Epithelial cell of proximal tubule (primary cell): ENCODE data around the gene UBTD1. TPM values are rescaled to one million over a fixed set of nuclear protein-coding genes. Genes with fewer than 3 reads are reported as not detected.

Experiments used
- DNase-seq: peaks from one replicate; pipeline ENCODE4 v3.0.0-alpha.2; 2011; ENCODE audit warnings: low read depth
- H3K4me3 ChIP-seq: 2 replicates; pipeline ENCODE4 v1.5.1; 2011; ENCODE audit warnings: low read depth, mild to moderate bottlenecking, low read length
- CTCF ChIP-seq: conservative IDR thresholded peaks from 2 replicates; pipeline ENCODE4 v1.5.1; 2012; ENCODE audit warnings: low read depth, mild to moderate bottlenecking, low read length
- total RNA-seq: library from RNA; depleted of rRNA; stranded (reverse); fragments of >200 nt; gene quantifications from 2 replicates; pipeline ENCODE4 v1.2.3, GENCODE V29; 2015

UBTD1 gene
- total RNA-seq, 1 donor from 2014 or later: 23.6 TPM

GRCh38 chr10:97546456-97547270 lies 47.9 kb downstream of the UBTD1 start:
- H3K4me3 ChIP-seq: no peak overlapping the region
- no peak for TF ChIP-seq CTCF
- DNase-seq: no peak

GRCh38 chr10:97547271-97547600 lies 48.5 kb downstream of the UBTD1 start:
- no peak overlapping the region for H3K4me3 ChIP-seq
- DNase-seq: no peak
- TF ChIP-seq CTCF: no peak

GRCh38 chr10:97547962-97548361 lies 49.2 kb downstream of the UBTD1 start:
- DNase-seq: no peak
- TF ChIP-seq CTCF: no peak
- no peak overlapping the region for H3K4me3 ChIP-seq

GRCh38 chr10:97548828-97549455 lies 50.2 kb downstream of the UBTD1 start:
- TF ChIP-seq CTCF: no peak
- no peak overlapping the region for H3K4me3 ChIP-seq
- no peak for DNase-seq

GRCh38 chr10:97549587-97550322 lies 51.0 kb downstream of the UBTD1 start:
- no peak overlapping the region for H3K4me3 ChIP-seq
- DNase-seq: no peak
- no peak for TF ChIP-seq CTCF

- no peak for DNase-seq
- no peak overlapping the region for H3K4me3 ChIP-seq
- TF ChIP-seq CTCF: no peak
Measured at GRCh38 chr10:97550336-97551149, 51.8 kb downstream of the UBTD1 start.
